Glutamatergic neuron (in vitro differentiated cells): ENCODE measurements around the gene SRC. TPM values are rescaled to one million over a fixed set of nuclear protein-coding genes. Genes with fewer than 3 reads are reported as not detected.

Experiments
- DNase-seq: peaks from one replicate; pipeline ENCODE4 v3.0.0; 2022
- H3K27ac Mint-ChIP-seq: one replicate; pipeline ENCODE4 v1.8.0; 2020; ENCODE audit warnings: mild to moderate bottlenecking, mixed read lengths, inconsistent platforms; ENCODE audit not compliant: unreplicated experiment
- H3K27me3 Mint-ChIP-seq: one replicate; pipeline ENCODE4 v1.8.0; 2020; ENCODE audit warnings: mild to moderate bottlenecking, moderate library complexity, mixed read lengths, inconsistent platforms; ENCODE audit not compliant: unreplicated experiment
- H3K36me3 Mint-ChIP-seq: one replicate; pipeline ENCODE4 v1.8.0; 2020; ENCODE audit warnings: mild to moderate bottlenecking, mixed read lengths, inconsistent platforms; ENCODE audit not compliant: unreplicated experiment
- H3K4me1 Mint-ChIP-seq: one replicate; pipeline ENCODE4 v1.8.0; 2020; ENCODE audit warnings: mild to moderate bottlenecking, low read depth, mixed read lengths, inconsistent platforms; ENCODE audit not compliant: unreplicated experiment
- H3K4me3 Mint-ChIP-seq: one replicate; pipeline ENCODE4 v1.8.0; 2020; ENCODE audit warnings: mild to moderate bottlenecking, mixed read lengths, inconsistent platforms; ENCODE audit not compliant: unreplicated experiment
- H3K9me3 Mint-ChIP-seq: one replicate; pipeline ENCODE4 v1.8.0; 2020; ENCODE audit warnings: mild to moderate bottlenecking, moderate library complexity, mixed read lengths, inconsistent platforms; ENCODE audit not compliant: unreplicated experiment
- total RNA-seq: library from RNA; stranded (reverse); fragmentation: NEBNext Ultra II Directional; extraction: Animal tissue kit (Norgen Biotek cat#: 25700); gene quantifications from one replicate; pipeline ENCODE4 v1.2.1, GENCODE V29; 2021; ENCODE audit not compliant: unreplicated experiment
- TF ChIP-seq, protein P1 (sequence below): fragments of 200-600 bp; sonication (generic); IDR thresholded peaks from one replicate; pipeline ENCODE4 v1.5.0; 2021; ENCODE audit not compliant: partially characterized antibody, unreplicated experiment

The SRC gene
- total RNA-seq, 1 donor from 2014 or later, result 39.2 TPM

DNA sequence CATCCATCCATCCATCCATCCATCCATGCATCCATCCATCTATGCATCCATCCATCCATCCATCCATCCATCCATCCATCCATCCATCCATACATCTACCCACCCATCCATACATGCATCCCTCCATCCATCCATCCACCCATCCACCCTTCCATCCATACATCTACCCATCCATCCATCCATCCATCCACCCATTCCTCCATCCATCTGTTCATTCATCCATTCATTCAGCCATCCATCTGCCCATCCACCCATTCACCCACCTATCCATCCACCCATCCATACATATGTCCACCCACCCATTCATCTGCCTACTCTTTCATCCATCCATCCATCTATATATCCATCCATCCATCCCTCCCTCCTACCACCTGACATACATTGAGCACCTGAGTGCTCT, 104.4 kb downstream of the SRC start:
- TF ChIP-seq, protein P1, sequence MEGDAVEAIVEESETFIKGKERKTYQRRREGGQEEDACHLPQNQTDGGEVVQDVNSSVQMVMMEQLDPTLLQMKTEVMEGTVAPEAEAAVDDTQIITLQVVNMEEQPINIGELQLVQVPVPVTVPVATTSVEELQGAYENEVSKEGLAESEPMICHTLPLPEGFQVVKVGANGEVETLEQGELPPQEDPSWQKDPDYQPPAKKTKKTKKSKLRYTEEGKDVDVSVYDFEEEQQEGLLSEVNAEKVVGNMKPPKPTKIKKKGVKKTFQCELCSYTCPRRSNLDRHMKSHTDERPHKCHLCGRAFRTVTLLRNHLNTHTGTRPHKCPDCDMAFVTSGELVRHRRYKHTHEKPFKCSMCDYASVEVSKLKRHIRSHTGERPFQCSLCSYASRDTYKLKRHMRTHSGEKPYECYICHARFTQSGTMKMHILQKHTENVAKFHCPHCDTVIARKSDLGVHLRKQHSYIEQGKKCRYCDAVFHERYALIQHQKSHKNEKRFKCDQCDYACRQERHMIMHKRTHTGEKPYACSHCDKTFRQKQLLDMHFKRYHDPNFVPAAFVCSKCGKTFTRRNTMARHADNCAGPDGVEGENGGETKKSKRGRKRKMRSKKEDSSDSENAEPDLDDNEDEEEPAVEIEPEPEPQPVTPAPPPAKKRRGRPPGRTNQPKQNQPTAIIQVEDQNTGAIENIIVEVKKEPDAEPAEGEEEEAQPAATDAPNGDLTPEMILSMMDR, result no peak
- no peak overlapping the region for H3K4me3 Mint-ChIP-seq
- DNase-seq, result no peak
- peaks cover 14% of the 10 kb centered on the region for H3K36me3 Mint-ChIP-seq
- peaks cover 2% of the 10 kb centered on the region for H3K27me3 Mint-ChIP-seq
- no peak overlapping the region for H3K27ac Mint-ChIP-seq
- H3K4me1 Mint-ChIP-seq, result peaks cover 10% of the 10 kb centered on the region
- peaks cover 11% of the 10 kb centered on the region for H3K9me3 Mint-ChIP-seq

DNA sequence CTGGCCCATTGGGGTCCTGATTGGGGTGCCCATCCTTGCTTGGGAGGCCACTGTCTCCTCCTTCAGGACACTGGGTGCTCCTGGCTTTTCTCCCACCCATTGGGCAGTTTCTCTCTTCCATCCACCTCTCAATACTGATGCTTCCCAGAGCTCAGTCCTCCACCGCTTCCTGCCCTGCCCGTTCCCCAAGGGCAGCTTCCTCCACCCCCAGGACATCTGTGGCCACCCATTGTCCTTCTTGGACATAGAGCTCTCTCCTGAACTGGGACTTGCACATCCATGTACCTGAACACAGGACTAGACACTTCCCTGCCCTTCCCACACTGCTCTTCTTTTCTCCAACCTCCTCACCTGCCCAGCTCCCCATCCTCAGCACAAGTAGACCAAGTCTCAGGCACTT, 105.7 kb downstream of the SRC start:
- Mint-ChIP-seq H3K4me1 (peaks cover 10% of the 10 kb centered on the region), H3K9me3 (peaks cover 12% of the 10 kb centered on the region), H3K27ac (no peak overlapping the region), H3K4me3 (no peak overlapping the region), H3K36me3 (peaks cover 20% of the 10 kb centered on the region), H3K27me3 (no peaks in the 10 kb centered on the region)
- TF ChIP-seq, protein P1, result no peak
- no peak for DNase-seq

DNA sequence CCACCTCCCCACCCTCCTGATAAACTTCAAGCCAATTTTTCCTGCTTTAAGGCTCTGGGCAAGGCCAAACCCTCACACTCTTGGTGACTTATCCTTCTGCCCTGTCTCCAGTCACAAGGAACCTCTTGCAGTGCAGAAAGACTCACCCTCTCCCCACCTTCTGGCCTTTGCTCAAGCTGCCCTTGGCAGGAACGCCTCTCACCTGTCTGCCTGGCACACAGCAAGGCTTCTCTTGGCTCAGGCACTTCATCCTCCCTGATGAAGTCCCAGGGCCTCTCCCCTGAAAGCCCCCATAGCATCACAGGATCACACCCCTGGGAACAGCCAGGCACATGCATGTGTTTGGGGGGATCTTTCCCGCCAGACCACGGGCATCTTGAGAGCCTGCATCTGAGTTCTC, 106.3 kb downstream of the SRC start:
- no peak for DNase-seq
- no peak overlapping the region for H3K27ac Mint-ChIP-seq
- peaks cover 12% of the 10 kb centered on the region for H3K9me3 Mint-ChIP-seq

DNA sequence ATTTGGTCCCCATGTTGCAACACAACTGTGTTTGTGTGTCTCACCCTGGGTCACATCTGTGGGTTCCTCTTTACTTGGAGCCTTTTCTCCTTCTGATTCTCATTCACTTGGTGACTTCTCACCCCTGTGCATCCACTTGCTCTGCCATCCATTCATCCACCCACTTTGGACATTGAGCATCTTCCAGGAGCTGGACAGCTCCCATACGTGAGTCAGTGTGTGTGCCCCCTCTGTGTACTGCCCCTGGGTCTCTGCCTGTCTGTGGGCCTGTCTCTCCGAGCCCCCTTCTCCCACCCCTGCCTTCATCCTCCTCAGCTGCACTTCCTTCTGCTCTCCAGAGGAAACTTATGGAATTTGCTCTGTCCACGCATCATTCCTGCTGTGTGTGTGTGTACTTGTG, 107.3 kb downstream of the SRC start:
- Mint-ChIP-seq H3K27me3 (no peaks in the 10 kb centered on the region), H3K9me3 (peaks cover 10% of the 10 kb centered on the region), H3K36me3 (peaks cover 31% of the 10 kb centered on the region), H3K27ac (no peak overlapping the region), H3K4me1 (peaks cover 10% of the 10 kb centered on the region), H3K4me3 (no peak overlapping the region)
- TF ChIP-seq, protein P1, result no peak
- no peak for DNase-seq

More for the DNA sequence above, 106.3 kb downstream of the SRC start:
- H3K4me3 Mint-ChIP-seq, result no peak overlapping the region
- no peaks in the 10 kb centered on the region for H3K27me3 Mint-ChIP-seq
- TF ChIP-seq, protein P1, result no peak
- peaks cover 10% of the 10 kb centered on the region for H3K4me1 Mint-ChIP-seq
- H3K36me3 Mint-ChIP-seq, result peaks cover 25% of the 10 kb centered on the region

DNA sequence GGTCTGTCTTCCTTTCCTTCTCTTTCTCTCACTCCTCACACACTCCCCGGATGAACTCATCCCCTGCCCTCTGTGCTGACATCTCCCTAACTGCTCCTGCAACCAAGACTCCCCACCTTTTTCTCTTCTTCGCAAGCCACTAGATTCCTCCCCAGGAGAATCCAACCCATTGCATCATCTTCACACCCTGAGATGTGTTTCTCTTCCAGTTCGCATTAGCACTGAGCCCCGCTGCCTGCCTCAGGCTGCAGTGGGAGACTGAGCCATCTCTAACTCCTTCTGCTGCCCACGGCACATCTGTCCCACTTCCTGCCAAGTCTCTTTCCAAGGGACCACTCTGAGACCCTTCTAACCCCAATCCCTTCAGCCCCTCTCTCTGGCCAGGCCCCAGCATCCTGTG, 107.9 kb downstream of the SRC start:
- Mint-ChIP-seq H3K4me3 (peak overlapping the region; percentile 6), H3K4me1 (peaks cover 10% of the 10 kb centered on the region), H3K36me3 (peaks cover 31% of the 10 kb centered on the region), H3K9me3 (peaks cover 13% of the 10 kb centered on the region), H3K27ac (no peak overlapping the region), H3K27me3 (no peaks in the 10 kb centered on the region)
- no peak for DNase-seq
- TF ChIP-seq, protein P1, result no peak
